ENCODE data around the gene ZNF560.
A peak's percentile ranks its signal among the peaks of the same experiment; 100 is the strongest.

ZNF560 gene

DNA sequence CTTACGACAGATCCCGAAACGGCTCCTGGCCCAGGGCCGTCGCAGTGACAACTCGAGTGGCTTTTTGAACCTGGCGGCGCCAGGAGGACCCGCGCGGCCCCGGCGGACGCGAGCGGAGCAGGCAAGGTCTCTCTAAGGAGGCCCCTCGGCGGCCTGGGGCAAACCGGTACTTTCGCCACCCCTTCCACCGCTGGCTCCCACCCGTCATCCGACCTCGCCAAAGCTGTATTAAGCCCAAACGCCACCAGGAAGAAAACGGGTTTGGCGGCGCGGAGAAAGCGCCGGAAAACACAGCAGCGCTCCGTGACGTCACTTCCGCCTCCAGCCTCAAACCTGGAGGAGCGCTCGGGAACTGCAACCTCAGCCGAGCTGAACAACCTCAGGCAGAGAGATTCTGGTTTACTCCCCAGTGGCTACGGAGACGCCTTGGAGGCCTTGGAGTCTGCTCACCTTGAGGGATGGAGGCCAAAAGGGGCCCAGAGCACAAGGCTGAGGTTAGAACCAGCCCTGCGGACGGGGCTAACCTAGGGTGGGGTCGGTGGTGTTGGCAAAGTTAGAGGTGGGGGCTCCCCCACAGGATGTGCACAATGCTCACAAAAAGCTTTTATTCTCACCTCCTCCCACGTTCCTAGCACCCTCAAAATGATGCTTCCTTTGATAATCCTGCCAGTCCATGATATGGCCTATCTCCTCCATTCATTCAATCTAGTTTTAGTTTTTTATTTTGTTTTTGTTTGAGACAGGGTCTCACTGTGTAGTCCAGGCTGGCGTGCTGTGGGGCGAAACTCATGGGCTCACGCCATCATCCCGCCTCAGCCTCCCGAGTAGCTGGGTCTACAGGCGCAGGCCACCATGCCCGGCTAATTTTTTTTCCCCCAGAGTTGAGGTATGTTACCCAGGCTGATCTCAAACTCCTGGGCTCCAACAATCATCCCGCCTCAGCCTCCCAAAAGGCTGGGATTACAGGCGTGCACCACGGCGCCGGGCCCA, 62.8 kb downstream of the ZNF560 start, which contains the start of gene ZNF266:
ZNF266 (minus strand) TSS at position 295 of the 990 bp plus-strand sequence. CDS start 15,484 bp downstream, outside the sequence.
- DNase-seq (ENCODE audit: low read depth) = peak; percentile 61

DNA sequence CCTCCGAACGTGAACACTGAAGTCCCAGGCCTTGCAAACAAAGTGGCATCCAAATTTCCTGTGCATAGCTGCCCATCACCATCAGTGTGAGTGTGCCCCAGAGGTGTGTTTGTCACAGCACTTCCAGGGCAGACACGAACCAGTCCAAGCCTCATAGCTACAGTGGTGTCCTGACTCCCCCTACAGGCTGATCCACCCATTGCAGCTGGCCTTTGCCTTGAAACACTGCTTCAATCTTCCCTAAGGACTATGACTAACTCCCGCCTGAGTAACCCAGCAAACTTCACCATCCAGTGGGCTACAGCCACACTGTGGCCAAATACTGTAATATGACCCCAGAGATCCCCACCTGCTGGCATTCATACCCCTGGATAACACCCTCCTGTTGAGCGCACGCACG, 66.9 kb downstream of the ZNF560 start:
- no peak for DNase-seq (ENCODE audit: low read depth)

DNA sequence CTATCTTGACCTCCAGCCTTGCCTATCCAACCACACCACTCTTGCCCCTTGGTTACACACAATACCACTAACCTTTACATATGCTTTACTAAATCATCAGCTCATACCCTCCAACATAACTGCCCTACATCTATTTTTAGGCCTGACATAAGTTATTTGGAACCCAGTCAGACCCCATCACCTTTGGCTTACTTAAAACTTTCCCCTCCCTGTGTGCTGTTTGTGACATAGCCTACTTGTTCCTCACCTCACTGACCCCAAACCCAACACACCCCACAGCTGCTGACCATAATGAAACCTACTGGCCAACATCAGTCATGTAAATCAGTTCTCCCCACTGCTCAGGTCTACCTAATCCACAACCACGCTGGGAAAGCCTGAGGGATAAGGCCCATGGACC, 68.0 kb downstream of the ZNF560 start:
- DNase-seq (ENCODE audit: low read depth) = no peak

DNA sequence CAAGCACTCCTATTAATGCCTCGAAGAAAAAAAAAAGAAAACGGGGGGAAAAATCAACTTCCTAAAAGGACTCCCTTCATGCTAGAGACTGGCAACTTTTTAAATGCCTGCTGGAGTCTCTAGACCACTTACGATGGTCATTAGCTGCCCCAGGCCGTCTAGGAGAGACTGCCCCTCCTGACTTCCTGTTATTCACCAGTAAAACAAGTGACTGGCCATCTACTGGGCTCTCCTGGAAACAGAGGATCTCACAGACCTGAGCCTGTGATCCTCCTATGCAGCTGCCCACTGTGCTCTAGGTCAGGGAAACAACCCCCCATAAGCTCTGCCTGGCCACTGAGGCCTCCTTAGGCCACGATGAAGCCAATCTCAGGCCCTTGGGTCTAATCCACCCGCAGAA, 70.5 kb downstream of the ZNF560 start:
- no peak for DNase-seq (ENCODE audit: low read depth)

Data from non-pigmented ciliary epithelial cell (primary cell).